Bladder microvascular endothelial cell (primary cell): ENCODE data around the gene PSMC5. TPM values are rescaled to one million over a fixed set of nuclear protein-coding genes. Genes with fewer than 3 reads are reported as not detected.

Source experiments
- total RNA-seq: library from RNA; depleted of rRNA; stranded (reverse); fragments of >200 nt; gene quantifications from 2 replicates; pipeline ENCODE4 v1.2.3, GENCODE V29; 2014

PSMC5 gene
- total RNA-seq: 75.3 and 103 TPM in 2 replicates

GRCh38 chr17:63827002-63827800 is at the start of gene PSMC5, which contains the start of gene FTSJ3:
Gene PSMC5, plus strand, starts transcription at chr17:63827431. Its CDS starts 60 bp downstream, at chr17:63827491.
Gene FTSJ3, minus strand, starts transcription at chr17:63827663. Its CDS starts 761 bp downstream, at chr17:63826902.

GRCh38 chr17:63842540-63843386 is 15.5 kb downstream of the PSMC5 start, which contains the start of gene SMARCD2:
Gene SMARCD2, minus strand, starts transcription at chr17:63842685. Its CDS starts 11 bp downstream, at chr17:63842674.

GRCh38 chr17:63873577-63873976 is 46.3 kb downstream of the PSMC5 start, which contains the start of gene CSH2:
Gene CSH2, minus strand, starts transcription at chr17:63873677. Its CDS starts 63 bp downstream, at chr17:63873614.

Other genes starting within 250 kb of the PSMC5 start
- gene TACO1, start 226.5 kb upstream of the PSMC5 start, total RNA-seq: 15.1 and 16.9 TPM in 2 replicates
- gene MAP3K3, start 205.0 kb upstream of the PSMC5 start, total RNA-seq: 87.6 and 132 TPM in 2 replicates
- 16.8 and 47.2 TPM in 2 replicates for gene LIMD2, start 127.3 kb upstream of the PSMC5 start, total RNA-seq
- gene STRADA, start 85.6 kb upstream of the PSMC5 start, total RNA-seq: 11.2 and 34.4 TPM in 2 replicates
- 55.9 and 156 TPM in 2 replicates for gene CCDC47, start 53.8 kb upstream of the PSMC5 start, total RNA-seq
- 42.3 and 118 TPM in 2 replicates for gene DDX42, start 53.3 kb upstream of the PSMC5 start, total RNA-seq
- 60.9 and 67.0 TPM in 2 replicates for gene FTSJ3, start 232 bp downstream of the PSMC5 start, total RNA-seq
- 55.8 and 65.7 TPM in 2 replicates for gene SMARCD2, start 15.3 kb downstream of the PSMC5 start, total RNA-seq
- gene CSH2, start 46.2 kb downstream of the PSMC5 start, total RNA-seq: not detected in 2 replicates
- gene GH2, start 54.5 kb downstream of the PSMC5 start, total RNA-seq: not detected in 2 replicates
- not detected in 2 replicates for gene CSH1, start 69.1 kb downstream of the PSMC5 start, total RNA-seq
- gene CSHL1, start 83.8 kb downstream of the PSMC5 start, total RNA-seq: not detected in 2 replicates
- not detected in 2 replicates for gene GH1, start 91.4 kb downstream of the PSMC5 start, total RNA-seq
- 1.1 and 13.4 TPM in 2 replicates for gene CD79B, start 104.9 kb downstream of the PSMC5 start, total RNA-seq
- under 0.01 TPM in 2 replicates for gene SCN4A, start 145.5 kb downstream of the PSMC5 start, total RNA-seq
- gene PRR29, start 170.9 kb downstream of the PSMC5 start, total RNA-seq: 0.32 and 0.44 TPM in 2 replicates
- 398 and 432 TPM in 2 replicates for gene ICAM2, start 193.2 kb downstream of the PSMC5 start, total RNA-seq